Activated naive CD8-positive, alpha-beta T cell treated with anti-CD3 and anti-CD28 coated beads, Interleukin-2, amount 50 U/mL, for 16 hours (primary cell): ENCODE results near the gene CASP2.

ENCODE experiments used
- DNase-seq: peaks from one replicate; pipeline ENCODE4 v3.0.0-alpha.2; 2020; ENCODE audit warnings: low read depth, low spot score

Gene CASP2

DNA sequence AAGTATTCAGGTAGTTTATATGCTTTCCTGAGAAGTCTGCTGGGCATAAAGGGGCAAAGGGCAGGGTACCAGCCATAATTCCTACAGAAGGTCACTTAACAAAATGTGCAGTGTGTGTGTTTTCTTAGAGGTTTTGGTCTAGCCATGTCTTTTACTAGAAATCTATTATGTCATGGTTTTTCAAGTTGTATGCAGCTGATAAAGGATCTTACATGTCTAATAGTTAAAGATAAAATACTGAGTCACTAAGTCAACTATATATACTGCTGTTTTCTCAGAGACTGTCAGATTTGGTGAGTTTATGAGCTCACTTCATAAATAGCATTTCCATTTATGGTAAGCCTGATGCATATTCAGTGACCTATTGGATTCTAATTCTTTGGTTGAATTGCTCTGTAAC lies 7.7 kb downstream of the CASP2 start:
- no peak for DNase-seq

- DNase-seq: no peak
Measured at GRCh38 chr7:143296686-143297085, 8.5 kb downstream of the CASP2 start.

DNA sequence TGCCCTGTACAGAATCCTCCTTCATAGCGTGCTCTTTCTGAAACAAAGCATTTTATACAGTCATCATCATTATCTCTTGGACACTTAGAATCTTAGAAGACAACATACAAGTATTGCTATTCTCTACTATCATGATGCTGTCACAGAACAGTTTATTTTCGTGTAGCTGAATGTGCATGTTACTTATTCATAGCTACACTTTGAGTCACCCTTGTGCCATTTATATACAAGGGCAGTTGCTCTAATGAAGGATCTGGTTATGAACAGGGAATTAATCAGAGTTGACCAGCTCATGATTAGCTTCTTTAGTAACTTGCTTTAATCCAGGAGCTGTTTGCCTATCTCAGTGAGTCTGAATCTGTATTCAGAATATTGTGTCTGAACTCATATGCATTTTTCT lies 11.2 kb downstream of the CASP2 start:
- no peak for DNase-seq

- DNase-seq: peak; percentile 21
Measured at GRCh38 chr7:143299840-143300239, 11.7 kb downstream of the CASP2 start.

GRCh38 chr7:143300959-143301935 lies 13.1 kb downstream of the CASP2 start:
- DNase-seq: no peak

DNA sequence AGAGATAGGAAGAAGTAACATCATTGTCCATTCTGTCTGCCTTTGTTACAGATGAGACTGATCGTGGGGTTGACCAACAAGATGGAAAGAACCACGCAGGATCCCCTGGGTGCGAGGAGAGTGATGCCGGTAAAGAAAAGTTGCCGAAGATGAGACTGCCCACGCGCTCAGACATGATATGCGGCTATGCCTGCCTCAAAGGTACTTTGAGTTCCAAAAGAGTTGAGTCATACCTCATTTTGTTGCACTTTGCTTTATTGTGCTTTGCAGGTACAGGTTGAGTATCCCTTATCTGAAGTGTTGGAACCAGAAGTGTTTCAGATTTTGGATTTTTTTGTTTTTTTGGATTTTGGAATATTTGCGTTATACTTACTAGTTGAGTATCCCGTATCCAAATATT lies 15.6 kb downstream of the CASP2 start:
- no peak for DNase-seq

DNA sequence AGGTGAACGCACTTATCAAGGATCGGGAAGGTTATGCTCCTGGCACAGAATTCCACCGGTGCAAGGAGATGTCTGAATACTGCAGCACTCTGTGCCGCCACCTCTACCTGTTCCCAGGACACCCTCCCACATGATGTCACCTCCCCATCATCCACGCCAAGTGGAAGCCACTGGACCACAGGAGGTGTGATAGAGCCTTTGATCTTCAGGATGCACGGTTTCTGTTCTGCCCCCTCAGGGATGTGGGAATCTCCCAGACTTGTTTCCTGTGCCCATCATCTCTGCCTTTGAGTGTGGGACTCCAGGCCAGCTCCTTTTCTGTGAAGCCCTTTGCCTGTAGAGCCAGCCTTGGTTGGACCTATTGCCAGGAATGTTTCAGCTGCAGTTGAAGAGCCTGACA lies 16.8 kb downstream of the CASP2 start:
- no peak for DNase-seq

DNA sequence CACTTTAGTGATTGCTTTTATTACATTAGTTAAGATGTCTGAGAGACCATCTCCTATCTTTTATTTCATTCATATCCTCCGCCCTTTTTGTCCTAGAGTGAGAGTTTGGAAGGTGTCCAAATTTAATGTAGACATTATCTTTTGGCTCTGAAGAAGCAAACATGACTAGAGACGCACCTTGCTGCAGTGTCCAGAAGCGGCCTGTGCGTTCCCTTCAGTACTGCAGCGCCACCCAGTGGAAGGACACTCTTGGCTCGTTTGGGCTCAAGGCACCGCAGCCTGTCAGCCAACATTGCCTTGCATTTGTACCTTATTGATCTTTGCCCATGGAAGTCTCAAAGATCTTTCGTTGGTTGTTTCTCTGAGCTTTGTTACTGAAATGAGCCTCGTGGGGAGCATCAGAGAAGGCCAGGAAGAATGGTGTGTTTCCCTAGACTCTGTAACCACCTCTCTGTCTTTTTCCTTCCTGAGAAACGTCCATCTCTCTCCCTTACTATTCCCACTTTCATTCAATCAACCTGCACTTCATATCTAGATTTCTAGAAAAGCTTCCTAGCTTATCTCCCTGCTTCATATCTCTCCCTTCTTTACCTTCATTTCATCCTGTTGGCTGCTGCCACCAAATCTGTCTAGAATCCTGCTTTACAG lies 17.4 kb downstream of the CASP2 start:
- peak; percentile 19 for DNase-seq

GRCh38 chr7:143308632-143309031 lies 20.5 kb downstream of the CASP2 start:
- DNase-seq: no peak

DNA sequence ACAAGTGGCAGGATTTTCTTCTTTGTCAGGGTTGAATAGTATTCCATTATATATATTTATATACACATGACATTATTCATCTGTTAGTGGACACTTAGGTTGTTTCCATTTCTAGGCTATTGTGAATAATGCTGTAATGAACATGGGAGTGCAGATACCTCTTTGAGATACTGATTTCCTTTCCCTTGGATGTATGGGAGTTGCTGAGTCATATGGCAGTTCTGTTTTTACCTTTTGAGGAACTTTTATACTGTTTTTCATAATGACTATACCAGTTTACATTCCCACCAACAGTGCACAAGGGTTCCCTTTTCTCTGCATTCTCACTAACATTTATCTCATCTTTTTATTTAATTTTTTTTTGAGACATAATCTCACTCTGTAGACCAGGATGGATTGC lies 26.0 kb downstream of the CASP2 start:
- no peak for DNase-seq

GRCh38 chr7:143315776-143316175 lies 27.6 kb downstream of the CASP2 start, which contains the start of gene CLCN1:
CLCN1 (plus strand) TSS chr7:143316111; CDS start chr7:143316213, 102 bp downstream.
- DNase-seq: no peak

- no peak for DNase-seq
Measured at GRCh38 chr7:143316492-143316891, 28.3 kb downstream of the CASP2 start.

DNA sequence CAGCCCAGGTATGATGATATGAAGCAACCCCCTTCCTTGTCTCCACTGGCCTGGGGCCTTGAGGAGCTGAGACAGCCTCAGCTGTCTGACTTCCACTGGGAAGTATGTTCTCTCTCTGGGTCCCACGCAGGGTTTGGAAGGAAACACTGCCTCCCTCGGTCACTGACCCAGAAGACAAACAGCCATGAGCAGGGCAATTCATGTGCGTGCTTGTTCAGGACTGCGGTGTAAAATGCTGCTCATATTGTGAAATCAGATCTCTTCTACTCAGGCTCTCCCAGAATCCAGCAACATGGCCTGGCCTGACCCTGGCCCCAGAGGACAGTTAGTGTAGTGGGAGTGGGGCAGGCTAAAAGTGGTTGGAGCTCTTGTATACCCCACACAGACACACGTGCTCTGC lies 30.5 kb downstream of the CASP2 start:
- no peak for DNase-seq

- DNase-seq: no peak
Measured at GRCh38 chr7:143320620-143321019, 32.5 kb downstream of the CASP2 start.

- no peak for DNase-seq
Measured at GRCh38 chr7:143321242-143321641, 33.1 kb downstream of the CASP2 start.

GRCh38 chr7:143321734-143322133 lies 33.6 kb downstream of the CASP2 start:
- no peak for DNase-seq

GRCh38 chr7:143322760-143323633 lies 34.8 kb downstream of the CASP2 start:
- DNase-seq: no peak

DNA sequence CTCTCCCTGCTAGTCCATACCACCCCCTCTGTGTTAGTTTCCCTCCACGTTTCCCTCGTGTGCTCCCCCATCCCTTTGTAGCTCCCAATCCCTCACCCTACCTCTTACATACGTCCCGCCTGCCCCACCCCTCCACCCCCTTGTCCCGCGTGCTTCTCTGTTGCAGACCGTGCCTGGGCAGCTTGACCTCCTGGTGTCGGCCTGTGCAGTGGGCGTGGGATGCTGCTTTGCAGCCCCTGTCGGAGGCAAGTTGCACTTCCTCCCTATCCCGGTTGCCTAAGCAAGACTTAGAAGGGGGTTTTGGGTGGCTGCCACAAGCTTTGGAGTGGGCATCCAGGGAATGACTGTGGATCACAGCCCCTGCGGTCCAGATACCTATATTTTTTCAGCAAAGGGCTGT lies 35.5 kb downstream of the CASP2 start:
- no peak for DNase-seq

DNA sequence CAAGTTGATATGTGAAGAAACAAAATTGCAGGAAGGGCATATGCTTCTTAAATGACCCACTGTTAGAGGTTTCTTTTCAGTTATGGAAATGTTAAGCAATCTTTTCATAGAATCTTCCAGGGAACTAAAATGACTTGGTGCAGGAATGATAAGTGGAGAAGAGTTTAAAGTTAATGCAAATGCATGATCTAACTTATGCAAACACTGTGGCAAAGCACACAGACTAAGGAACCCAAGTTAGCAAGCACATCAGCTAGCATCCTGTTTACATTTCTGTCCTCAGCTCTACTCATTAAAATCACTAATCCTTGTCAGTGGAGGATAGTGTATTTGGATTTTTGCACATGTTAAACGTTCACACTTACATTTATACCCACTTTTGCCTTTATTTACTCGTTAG lies 37.1 kb downstream of the CASP2 start:
- DNase-seq: no peak

- DNase-seq: no peak
Measured at GRCh38 chr7:143327903-143328302, 39.8 kb downstream of the CASP2 start.

DNA sequence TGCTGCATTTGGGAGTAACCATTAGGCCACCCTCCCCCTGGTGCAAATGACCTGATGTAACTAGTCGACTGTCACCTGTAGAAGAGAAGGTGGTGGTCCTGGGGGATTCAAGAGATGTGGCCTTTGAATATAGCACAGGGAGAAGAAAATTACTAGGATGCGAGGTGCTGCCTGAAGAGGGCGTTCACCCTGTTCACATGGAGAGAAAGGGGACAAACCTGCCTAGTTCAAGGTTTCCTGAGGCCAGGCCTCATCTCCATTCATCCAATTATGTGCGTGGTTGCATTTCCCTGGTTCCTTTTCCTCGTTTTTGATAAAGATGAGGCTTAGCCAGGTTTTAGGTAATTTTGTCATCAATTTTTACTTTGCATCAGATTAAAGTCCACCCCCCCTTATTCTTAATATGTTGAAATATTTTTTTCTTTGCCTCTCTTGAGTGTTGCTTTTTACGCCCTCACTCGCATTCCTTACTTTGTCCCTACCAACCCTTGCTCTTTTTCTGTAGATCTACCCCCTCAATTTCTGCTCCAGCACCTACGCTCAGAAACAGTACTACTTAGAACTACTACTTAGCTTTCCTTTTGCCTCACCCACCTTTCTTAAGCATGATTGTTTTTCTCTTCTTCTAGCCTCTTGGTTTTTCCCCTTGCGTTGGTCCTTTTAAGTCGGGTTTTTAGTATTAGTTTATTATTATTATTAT lies 41.5 kb downstream of the CASP2 start:
- DNase-seq: no peak
